Measurements from ENCODE around the gene VPS4B.

The VPS4B gene

GRCh38 chr18:63438181-63438580, 15.9 kb upstream of the VPS4B start:
- no peak overlapping the region for H3K4me3 ChIP-seq (replicated peaks in 1 of 2; ENCODE audit: low read depth in 2 of 2, low read length in 2 of 2)
- no peak for DNase-seq (ENCODE audit: low read depth in 2 of 2)
- no peak for TF ChIP-seq CTCF (IDR thresholded peaks at IDR 0.05; ENCODE audit: low read depth, low read length)

GRCh38 chr18:63433334-63433866, 11.1 kb upstream of the VPS4B start:
- TF ChIP-seq CTCF (IDR thresholded peaks at IDR 0.05; ENCODE audit: low read depth, low read length), result no peak
- peak; percentile 25 to 64 for DNase-seq (ENCODE audit: low read depth in 2 of 2)
- no peak overlapping the region for H3K4me3 ChIP-seq (replicated peaks in 1 of 2; ENCODE audit: low read depth in 2 of 2, low read length in 2 of 2)

GRCh38 chr18:63431180-63431579, 8.9 kb upstream of the VPS4B start:
- no peak for DNase-seq (ENCODE audit: low read depth in 2 of 2)
- no peak for TF ChIP-seq CTCF (IDR thresholded peaks at IDR 0.05; ENCODE audit: low read depth, low read length)
- no peak overlapping the region for H3K4me3 ChIP-seq (replicated peaks in 1 of 2; ENCODE audit: low read depth in 2 of 2, low read length in 2 of 2)

GRCh38 chr18:63430526-63430925, 8.2 kb upstream of the VPS4B start:
- TF ChIP-seq CTCF (IDR thresholded peaks at IDR 0.05; ENCODE audit: low read depth, low read length), result no peak
- DNase-seq (ENCODE audit: low read depth in 2 of 2), result no peak
- no peak overlapping the region for H3K4me3 ChIP-seq (replicated peaks in 1 of 2; ENCODE audit: low read depth in 2 of 2, low read length in 2 of 2)

- no peak for DNase-seq (ENCODE audit: low read depth in 2 of 2)
- no peak for TF ChIP-seq CTCF (IDR thresholded peaks at IDR 0.05; ENCODE audit: low read depth, low read length)
- no peak overlapping the region for H3K4me3 ChIP-seq (replicated peaks in 1 of 2; ENCODE audit: low read depth in 2 of 2, low read length in 2 of 2)
Observed at GRCh38 chr18:63427558-63427957, 5.3 kb upstream of the VPS4B start.

- H3K4me3 ChIP-seq (replicated peaks in 1 of 2; ENCODE audit: low read depth in 2 of 2, low read length in 2 of 2), result peak overlapping the region; percentile 94 to 98
- no peak for DNase-seq (ENCODE audit: low read depth in 2 of 2)
- TF ChIP-seq CTCF (IDR thresholded peaks at IDR 0.05; ENCODE audit: low read depth, low read length), result no peak
Observed at GRCh38 chr18:63422864-63423304, 608 bp upstream of the VPS4B start.

GRCh38 chr18:63421514-63421913, 762 bp downstream of the VPS4B start:
- no peak for TF ChIP-seq CTCF (IDR thresholded peaks at IDR 0.05; ENCODE audit: low read depth, low read length)
- DNase-seq (ENCODE audit: low read depth in 2 of 2), result peak in 1 of 2 donors; percentile 22
- peak overlapping the region; percentile 94 to 98 for H3K4me3 ChIP-seq (replicated peaks in 1 of 2; ENCODE audit: low read depth in 2 of 2, low read length in 2 of 2)
